HL-60/S4 treated with phorbol 12-myristate 13-acetate at 8.2 ng/mL for 4 days and 3 days (cell line): ENCODE data around the gene PPP1R16B.

Experiments used
- in situ Hi-C: fragments of 300-500 bp; cut with MboI; formaldehyde crosslinking; loops from 2 replicates; pipeline ENCODE4 v1.15.0; 2022; ENCODE audit warnings: low sequenced_read_pairs

PPP1R16B gene

GRCh38 chr20:38894091-38894847 lies 88.8 kb downstream of the PPP1R16B start:
- in situ Hi-C loops, result no loop called here

GRCh38 chr20:38895098-38895949 lies 89.8 kb downstream of the PPP1R16B start:
- in situ Hi-C loops, result no loop called here

- in situ Hi-C loops, result no loop called here
These were observed 90.6 kb downstream of the PPP1R16B start for GRCh38 chr20:38896009-38896594.

- in situ Hi-C loops, result no loop called here
These were observed 91.8 kb downstream of the PPP1R16B start for GRCh38 chr20:38897267-38897666.

- in situ Hi-C loops, result loop anchor here (25.0 kb wide), 1 partner anchor 263 kb away; no protein-coding TSS in a partner anchor
These were observed 95.1 kb downstream of the PPP1R16B start for GRCh38 chr20:38900606-38901005.

GRCh38 chr20:38902601-38903000 lies 97.1 kb downstream of the PPP1R16B start:
- in situ Hi-C loops, result loop anchor here (25.0 kb wide), 1 partner anchor 265 kb away; no protein-coding TSS in a partner anchor

- in situ Hi-C loops, result loop anchor here (25.0 kb wide), 1 partner anchor 266 kb away; no protein-coding TSS in a partner anchor
These were observed 97.8 kb downstream of the PPP1R16B start for GRCh38 chr20:38903335-38903734.

- in situ Hi-C loops, result loop anchor here (25.0 kb wide), 1 partner anchor 268 kb away; no protein-coding TSS in a partner anchor
These were observed 99.9 kb downstream of the PPP1R16B start for GRCh38 chr20:38905375-38905774.

GRCh38 chr20:38907918-38908677 lies 102.6 kb downstream of the PPP1R16B start:
- in situ Hi-C loops, result loop anchor here (25.0 kb wide), 1 partner anchor 271 kb away; no protein-coding TSS in a partner anchor

GRCh38 chr20:38915355-38915754 lies 109.9 kb downstream of the PPP1R16B start:
- in situ Hi-C loops, result loop anchor here (25.0 kb wide), 1 partner anchor 278 kb away; no protein-coding TSS in a partner anchor

GRCh38 chr20:38917657-38918056 lies 112.2 kb downstream of the PPP1R16B start:
- in situ Hi-C loops, result loop anchor here (25.0 kb wide), 1 partner anchor 280 kb away; no protein-coding TSS in a partner anchor

- in situ Hi-C loops, result loop anchor here (25.0 kb wide), 1 partner anchor 281 kb away; no protein-coding TSS in a partner anchor
These were observed 112.7 kb downstream of the PPP1R16B start for GRCh38 chr20:38918172-38918571.

GRCh38 chr20:38919683-38920082 lies 114.2 kb downstream of the PPP1R16B start:
- in situ Hi-C loops, result loop anchor here (25.0 kb wide), 1 partner anchor 282 kb away; no protein-coding TSS in a partner anchor

GRCh38 chr20:38920411-38920810 lies 114.9 kb downstream of the PPP1R16B start:
- in situ Hi-C loops, result loop anchor here (25.0 kb wide), 1 partner anchor 283 kb away; no protein-coding TSS in a partner anchor

- in situ Hi-C loops, result loop anchor here (25.0 kb wide), 1 partner anchor 284 kb away; no protein-coding TSS in a partner anchor
These were observed 115.4 kb downstream of the PPP1R16B start for GRCh38 chr20:38920851-38921250.

- in situ Hi-C loops, result loop anchor here (25.0 kb wide), 1 partner anchor 287 kb away; no protein-coding TSS in a partner anchor
These were observed 119.2 kb downstream of the PPP1R16B start for GRCh38 chr20:38924718-38925117.

GRCh38 chr20:38926142-38926933 lies 120.8 kb downstream of the PPP1R16B start, which contains the start of gene FAM83D:
Gene FAM83D (plus strand): TSS chr20:38926417. CDS start chr20:38926443, 26 bp downstream.
- in situ Hi-C loops, result no loop called here

GRCh38 chr20:38926934-38927616 lies 121.6 kb downstream of the PPP1R16B start:
- in situ Hi-C loops, result no loop called here
